ENCODE measurements around the gene FAM168A. TPM values are rescaled to one million over a fixed set of nuclear protein-coding genes. Genes with fewer than 3 reads are reported as not detected.

Gene FAM168A
- total RNA-seq, 1 donor from 2014 or later = 50.8 TPM

- TF ChIP-seq CTCF (IDR thresholded peaks at IDR 0.05; ENCODE audit: unreplicated experiment) = no peak
- Mint-ChIP-seq H3K36me3 (ENCODE audit: insufficient read depth) (peaks cover 6% of the 10 kb centered on the region), H3K4me1 (ENCODE audit: low read depth) (peaks cover 2% of the 10 kb centered on the region), H3K9me3 (ENCODE audit: low read depth) (no peaks in the 10 kb centered on the region), H3K27ac (peak overlapping the region; percentile 2), H3K27me3 (no peaks in the 10 kb centered on the region), H3K4me3 (ENCODE audit: low read depth) (no peak overlapping the region)
- no peak for DNase-seq (ENCODE audit: low spot score, unreplicated experiment)
Observed at GRCh38 chr11:73463359-73463758, 134.6 kb downstream of the FAM168A start.

GRCh38 chr11:73461964-73462363 lies 135.9 kb downstream of the FAM168A start:
- no peak overlapping the region for H3K4me3 Mint-ChIP-seq (ENCODE audit: low read depth)
- H3K4me1 Mint-ChIP-seq (ENCODE audit: low read depth) = peaks cover 2% of the 10 kb centered on the region
- no peaks in the 10 kb centered on the region for H3K9me3 Mint-ChIP-seq (ENCODE audit: low read depth)
- H3K27me3 Mint-ChIP-seq = no peaks in the 10 kb centered on the region
- TF ChIP-seq CTCF (IDR thresholded peaks at IDR 0.05; ENCODE audit: unreplicated experiment) = no peak
- H3K27ac Mint-ChIP-seq = no peak overlapping the region
- no peak for DNase-seq (ENCODE audit: low spot score, unreplicated experiment)
- H3K36me3 Mint-ChIP-seq (ENCODE audit: insufficient read depth) = peaks cover 6% of the 10 kb centered on the region

GRCh38 chr11:73461335-73461840 lies 136.5 kb downstream of the FAM168A start:
- no peaks in the 10 kb centered on the region for H3K9me3 Mint-ChIP-seq (ENCODE audit: low read depth)
- H3K27ac Mint-ChIP-seq = no peak overlapping the region
- DNase-seq (ENCODE audit: low spot score, unreplicated experiment) = no peak
- no peaks in the 10 kb centered on the region for H3K27me3 Mint-ChIP-seq
- peaks cover 5% of the 10 kb centered on the region for H3K36me3 Mint-ChIP-seq (ENCODE audit: insufficient read depth)
- no peak overlapping the region for H3K4me3 Mint-ChIP-seq (ENCODE audit: low read depth)
- no peak for TF ChIP-seq CTCF (IDR thresholded peaks at IDR 0.05; ENCODE audit: unreplicated experiment)
- peaks cover 2% of the 10 kb centered on the region for H3K4me1 Mint-ChIP-seq (ENCODE audit: low read depth)

- TF ChIP-seq CTCF (IDR thresholded peaks at IDR 0.05; ENCODE audit: unreplicated experiment) = no peak
- H3K27me3 Mint-ChIP-seq = no peaks in the 10 kb centered on the region
- H3K9me3 Mint-ChIP-seq (ENCODE audit: low read depth) = no peaks in the 10 kb centered on the region
- peaks cover 5% of the 10 kb centered on the region for H3K4me1 Mint-ChIP-seq (ENCODE audit: low read depth)
- H3K4me3 Mint-ChIP-seq (ENCODE audit: low read depth) = no peak overlapping the region
- peaks cover 4% of the 10 kb centered on the region for H3K36me3 Mint-ChIP-seq (ENCODE audit: insufficient read depth)
- DNase-seq (ENCODE audit: low spot score, unreplicated experiment) = no peak
- H3K27ac Mint-ChIP-seq = no peak overlapping the region
Observed at GRCh38 chr11:73458201-73458600, 139.7 kb downstream of the FAM168A start.

- Mint-ChIP-seq H3K4me3 (ENCODE audit: low read depth) (no peak overlapping the region), H3K36me3 (ENCODE audit: insufficient read depth) (peaks cover 1% of the 10 kb centered on the region), H3K27me3 (no peaks in the 10 kb centered on the region), H3K27ac (no peak overlapping the region), H3K4me1 (ENCODE audit: low read depth) (peaks cover 6% of the 10 kb centered on the region), H3K9me3 (ENCODE audit: low read depth) (no peaks in the 10 kb centered on the region)
- no peak for DNase-seq (ENCODE audit: low spot score, unreplicated experiment)
- TF ChIP-seq CTCF (IDR thresholded peaks at IDR 0.05; ENCODE audit: unreplicated experiment) = no peak
Observed at GRCh38 chr11:73454987-73455386, 142.9 kb downstream of the FAM168A start.
